NCI-H82 treated with DMSO at 0.1 percent for 48 hours (cell line): ENCODE data around the gene KIF21B.
"Not testable (repeated sequence)": the region's sequence is repeated elsewhere in the genome, so short reads cannot be mapped to it uniquely, and the experiment has no call there.

Source experiments
- DNase-seq: peaks from one replicate; lab custom pipeline; 2025; ENCODE audit not compliant: unreplicated experiment; lab: John Stamatoyannopoulos, UW

KIF21B gene

GRCh38 chr1:200954434-200954833 lies 69.1 kb downstream of the KIF21B start:
- DNase-seq, result no peak

DNA sequence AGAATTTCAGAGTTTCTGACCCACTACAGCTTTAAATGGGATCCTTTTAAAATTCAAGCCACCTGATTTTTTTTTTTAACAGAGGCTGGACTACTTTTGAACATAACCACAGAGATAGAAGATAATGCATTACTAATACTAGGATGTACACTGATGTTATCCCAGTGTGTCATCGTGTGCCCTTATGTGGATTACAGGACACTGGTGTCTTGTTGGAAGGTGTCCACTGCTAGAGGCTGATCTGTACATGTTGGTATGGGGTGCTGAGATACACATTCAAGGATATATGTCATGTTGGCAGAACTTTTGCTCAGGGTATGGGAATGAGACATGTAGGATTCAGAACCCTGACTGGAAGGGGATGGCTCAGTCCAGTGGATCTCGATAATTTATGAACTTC lies 72.5 kb downstream of the KIF21B start:
- no peak for DNase-seq

DNA sequence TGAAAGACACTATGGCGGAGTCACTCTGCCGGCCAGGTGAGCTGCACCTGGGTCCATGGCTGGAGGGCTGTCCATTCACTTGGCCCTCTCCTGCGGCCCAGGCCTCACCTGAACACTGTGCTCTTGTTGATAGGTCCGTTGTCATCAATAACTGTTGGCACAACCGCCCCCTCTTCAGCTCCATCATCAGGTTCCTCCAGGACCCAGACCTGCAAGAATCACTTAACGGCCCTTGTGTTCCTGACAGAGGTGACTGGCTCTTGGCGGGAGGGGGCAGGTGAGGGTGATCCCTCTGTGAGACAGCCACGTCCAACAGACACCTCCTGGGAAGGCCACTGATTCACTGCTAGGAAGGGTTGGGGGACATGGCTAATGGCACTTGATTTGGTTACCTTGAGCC lies 73.9 kb downstream of the KIF21B start:
- DNase-seq, result no peak

GRCh38 chr1:200947059-200947566 lies 76.4 kb downstream of the KIF21B start:
- DNase-seq, result no peak

GRCh38 chr1:200945111-200945510 lies 78.4 kb downstream of the KIF21B start:
- DNase-seq, result no peak

DNA sequence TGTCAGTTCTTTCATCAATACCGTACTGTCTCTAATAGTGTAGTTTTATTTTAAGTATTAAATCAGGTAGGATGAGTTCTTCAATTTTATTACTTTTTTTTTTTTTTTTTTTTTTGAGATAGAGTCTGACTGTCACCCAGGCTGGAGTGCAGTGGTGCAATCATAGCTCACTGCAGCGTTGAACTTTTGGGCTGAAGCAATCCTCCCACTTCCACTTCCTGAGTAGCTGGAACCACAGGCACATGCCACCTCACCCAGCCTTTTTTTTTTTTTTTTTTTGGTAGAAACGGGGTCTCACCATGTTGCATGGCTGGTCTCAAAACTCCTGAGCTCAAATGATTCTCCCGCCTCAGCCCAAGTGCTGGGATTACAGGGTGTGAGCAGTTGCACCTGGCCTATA lies 84.6 kb downstream of the KIF21B start:
- no peak for DNase-seq

DNA sequence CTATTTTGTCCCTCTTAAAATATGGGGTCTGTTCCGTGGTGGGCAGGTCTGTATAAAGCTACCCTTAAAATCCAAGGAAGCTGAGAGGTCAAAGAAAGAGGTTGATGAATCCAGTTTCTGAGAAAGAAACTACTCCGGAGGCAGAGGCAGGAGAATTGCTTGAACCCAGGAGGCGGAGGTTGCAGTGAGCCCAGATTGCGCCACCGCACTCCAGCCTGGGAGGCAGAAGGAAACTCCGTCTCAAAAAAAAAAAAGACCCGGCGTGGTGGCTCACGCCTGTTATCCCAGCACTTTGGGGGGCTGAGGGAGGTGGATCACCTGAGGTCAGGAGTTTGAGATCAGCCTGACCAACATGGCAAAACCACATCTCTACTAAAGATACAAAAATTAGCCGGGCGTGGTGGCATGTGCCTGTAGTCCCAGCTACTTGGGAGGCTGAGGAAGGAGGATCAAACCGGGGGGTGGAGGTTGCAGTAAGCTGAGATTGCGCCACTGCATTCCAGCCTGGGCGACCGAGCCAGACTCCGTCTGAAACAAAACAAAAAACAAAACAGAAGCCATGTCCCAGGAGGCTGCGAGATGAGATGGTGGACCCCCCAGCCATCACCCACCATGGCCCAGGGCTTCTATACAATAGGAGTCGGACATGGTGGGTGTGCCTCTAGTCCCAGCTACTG lies 88.1 kb downstream of the KIF21B start:
- DNase-seq, result not testable (repeated sequence)

DNA sequence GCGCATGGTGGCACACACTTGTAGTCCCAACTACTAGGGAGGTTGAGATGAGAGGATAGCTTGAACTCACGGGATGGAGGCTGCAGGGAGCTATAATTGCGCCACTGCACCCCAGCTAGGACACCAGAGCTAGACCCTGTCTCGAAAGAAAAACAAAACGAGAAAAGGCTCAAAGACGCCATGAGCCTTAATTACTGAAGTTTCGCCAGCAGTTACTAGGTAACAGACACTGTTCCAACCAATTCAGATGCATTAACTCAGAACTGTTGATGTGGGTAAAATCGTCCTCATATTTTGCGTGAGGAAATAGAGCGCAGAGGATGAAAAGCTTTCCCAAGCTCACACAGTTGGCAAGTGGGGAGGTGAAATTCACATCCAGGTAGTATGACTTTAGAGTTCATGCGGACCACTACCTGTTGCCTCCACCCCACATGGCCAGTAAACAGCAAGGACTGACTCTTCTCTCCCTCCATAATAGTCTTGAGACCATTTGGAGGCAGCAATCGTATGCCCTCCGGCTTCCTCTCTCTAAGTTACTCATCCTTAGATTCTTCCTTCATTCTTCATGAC lies 88.8 kb downstream of the KIF21B start:
- no peak for DNase-seq

DNA sequence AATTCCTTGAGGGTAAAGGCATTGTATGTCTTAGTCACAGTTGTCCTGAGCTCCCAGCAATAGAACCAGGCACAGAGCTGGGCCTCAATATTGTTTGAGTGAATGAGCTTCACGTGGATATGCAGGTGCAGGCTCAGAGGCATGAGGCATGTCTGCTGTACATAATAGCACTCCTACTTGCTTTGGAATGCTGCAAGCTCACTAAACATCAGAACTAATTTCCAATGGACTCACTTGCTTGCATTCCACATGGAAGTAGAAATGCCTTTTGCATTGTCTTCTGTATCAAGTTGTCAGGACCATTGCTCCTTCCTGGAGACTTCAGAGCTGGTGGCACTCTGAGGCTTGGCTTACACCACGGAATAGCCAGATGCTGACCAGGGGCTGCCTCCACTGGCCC lies 91.7 kb downstream of the KIF21B start:
- no peak for DNase-seq

DNA sequence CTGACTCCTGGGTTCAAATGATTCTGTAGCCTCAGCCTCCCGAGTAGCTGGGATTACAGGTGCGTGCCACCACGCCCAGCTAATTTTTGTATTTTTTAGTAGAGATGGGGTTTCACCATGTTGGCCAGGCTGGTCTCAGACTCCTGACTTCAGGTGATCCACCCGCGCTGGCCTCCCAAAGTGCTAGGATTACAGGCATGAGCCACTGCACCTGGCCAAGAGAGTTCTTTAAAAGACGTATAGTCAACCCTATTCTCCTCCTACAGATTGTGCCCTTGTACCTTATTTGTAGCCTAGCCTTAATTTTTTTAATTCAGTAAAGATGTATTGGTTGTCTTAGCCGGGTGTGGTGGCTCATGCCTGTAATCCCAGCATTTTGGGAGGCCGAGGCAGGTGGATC lies 93.2 kb downstream of the KIF21B start:
- DNase-seq, result not testable (repeated sequence)

DNA sequence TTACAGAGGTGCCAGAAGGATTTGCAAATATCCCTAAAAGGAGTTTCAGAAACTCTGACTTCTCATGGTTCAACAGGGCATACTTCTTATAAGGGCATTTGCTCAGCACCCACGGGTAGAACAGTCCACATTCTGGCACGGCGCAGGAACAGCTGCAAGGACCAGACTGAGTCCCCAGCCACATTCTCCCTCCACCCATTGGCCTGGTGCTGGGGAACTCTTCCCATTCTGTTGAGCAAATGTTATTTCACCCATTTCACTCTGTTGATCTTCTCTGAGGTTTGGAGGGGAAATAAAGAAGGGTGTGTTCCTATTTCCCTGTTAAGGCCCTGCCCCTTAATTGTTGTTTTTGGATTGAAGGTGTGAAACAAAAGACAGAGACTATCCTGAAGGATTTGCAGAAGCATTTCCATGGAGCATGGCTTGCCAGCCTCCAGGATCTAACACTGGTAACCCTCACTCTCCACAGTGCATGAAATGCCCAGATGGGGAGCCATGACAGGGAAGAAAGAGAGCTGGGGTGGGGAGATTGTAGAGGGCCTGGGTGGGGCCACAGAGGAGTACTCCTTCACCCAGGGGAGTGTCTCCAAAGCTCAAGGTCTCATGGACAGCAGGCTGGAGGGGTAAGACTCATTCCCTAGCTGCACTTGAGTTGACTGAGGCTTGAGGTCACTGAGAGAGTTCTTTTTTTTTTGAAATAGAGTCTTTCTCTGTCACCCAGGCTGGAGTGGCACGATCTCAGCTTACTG lies 93.8 kb downstream of the KIF21B start:
- DNase-seq, result no peak

DNA sequence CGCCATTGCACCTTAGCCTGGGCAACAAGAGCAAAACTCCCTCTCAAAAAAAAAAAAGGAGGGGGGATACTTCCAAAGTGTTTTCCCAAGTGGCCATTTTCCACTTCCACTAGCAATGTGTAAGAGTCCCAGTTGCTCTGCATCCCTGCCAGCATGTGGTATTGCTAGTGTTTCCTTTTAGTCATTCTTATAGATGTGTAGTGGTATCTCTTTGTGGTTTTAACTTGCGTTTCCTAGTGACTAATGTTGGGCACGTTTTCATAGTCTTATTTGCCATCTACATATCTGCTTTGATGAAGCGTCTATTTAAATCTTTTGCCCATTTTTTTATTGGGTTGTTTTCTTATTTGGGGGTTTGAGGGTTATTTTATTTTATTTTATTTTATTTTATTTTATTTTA lies 97.7 kb downstream of the KIF21B start:
- DNase-seq, result no peak

GRCh38 chr1:200923601-200924000 lies 99.9 kb downstream of the KIF21B start:
- no peak for DNase-seq

DNA sequence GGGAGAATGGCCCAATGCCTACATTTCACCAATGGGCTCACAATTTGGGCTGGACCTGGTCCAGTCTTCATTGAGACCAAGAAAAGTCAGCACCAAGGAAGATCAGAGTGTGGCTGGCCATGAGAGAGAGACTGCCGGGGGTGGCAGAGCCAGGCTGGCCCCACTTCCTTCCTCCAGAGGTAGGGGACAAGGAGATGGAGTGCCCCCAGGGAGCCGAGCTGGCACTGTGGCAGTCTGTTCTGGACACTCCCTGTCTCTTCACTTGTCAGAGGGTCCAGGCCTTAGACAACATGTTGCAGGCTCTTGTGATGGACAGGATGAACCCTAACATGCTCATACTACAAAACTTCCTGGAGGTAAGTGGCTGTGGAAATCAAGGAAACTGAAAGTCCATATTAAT lies 101.1 kb downstream of the KIF21B start:
- no peak for DNase-seq

- no peak for DNase-seq
These were observed 101.9 kb downstream of the KIF21B start for GRCh38 chr1:200921571-200922110.
